NCI-H748 (cell line): ENCODE measurements around the gene SNX21.

Source experiments
- DNase-seq: peaks from one replicate; lab custom pipeline; 2025; ENCODE audit not compliant: unreplicated experiment; lab: John Stamatoyannopoulos, UW

The SNX21 gene

DNA sequence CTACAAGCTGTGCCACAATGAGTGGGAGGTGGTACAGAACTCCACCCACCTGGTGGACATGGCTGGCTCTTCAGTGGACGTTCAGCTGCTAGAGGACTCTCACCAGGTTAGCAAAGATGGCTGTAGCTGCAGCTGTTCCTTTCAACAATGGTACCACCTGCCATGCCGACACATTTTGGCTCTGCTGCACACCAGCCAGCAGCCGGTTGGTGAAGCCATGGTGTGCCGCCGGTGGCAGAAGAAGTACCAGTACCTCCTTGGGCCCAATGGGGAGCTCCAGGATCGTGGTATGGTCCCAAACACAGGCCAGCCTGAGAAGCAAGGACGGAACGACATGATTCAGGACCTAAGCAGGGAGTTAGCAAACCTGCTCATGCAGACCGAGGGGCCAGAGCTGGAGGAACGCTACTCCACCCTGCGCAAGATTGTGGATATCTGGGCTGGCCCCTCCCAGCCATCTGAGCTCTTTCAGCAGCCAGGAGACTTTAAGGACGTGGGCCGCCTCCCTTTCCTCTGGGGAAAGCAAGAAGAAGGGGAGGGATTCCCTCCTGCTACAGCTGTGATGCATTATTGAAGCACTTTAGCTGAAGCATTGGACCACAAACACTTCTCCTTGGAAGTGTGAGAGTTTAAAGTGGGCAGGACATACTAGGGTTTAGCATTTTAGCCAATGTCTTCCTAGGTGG lies 44.6 kb downstream of the SNX21 start:
- DNase-seq, result no peak

DNA sequence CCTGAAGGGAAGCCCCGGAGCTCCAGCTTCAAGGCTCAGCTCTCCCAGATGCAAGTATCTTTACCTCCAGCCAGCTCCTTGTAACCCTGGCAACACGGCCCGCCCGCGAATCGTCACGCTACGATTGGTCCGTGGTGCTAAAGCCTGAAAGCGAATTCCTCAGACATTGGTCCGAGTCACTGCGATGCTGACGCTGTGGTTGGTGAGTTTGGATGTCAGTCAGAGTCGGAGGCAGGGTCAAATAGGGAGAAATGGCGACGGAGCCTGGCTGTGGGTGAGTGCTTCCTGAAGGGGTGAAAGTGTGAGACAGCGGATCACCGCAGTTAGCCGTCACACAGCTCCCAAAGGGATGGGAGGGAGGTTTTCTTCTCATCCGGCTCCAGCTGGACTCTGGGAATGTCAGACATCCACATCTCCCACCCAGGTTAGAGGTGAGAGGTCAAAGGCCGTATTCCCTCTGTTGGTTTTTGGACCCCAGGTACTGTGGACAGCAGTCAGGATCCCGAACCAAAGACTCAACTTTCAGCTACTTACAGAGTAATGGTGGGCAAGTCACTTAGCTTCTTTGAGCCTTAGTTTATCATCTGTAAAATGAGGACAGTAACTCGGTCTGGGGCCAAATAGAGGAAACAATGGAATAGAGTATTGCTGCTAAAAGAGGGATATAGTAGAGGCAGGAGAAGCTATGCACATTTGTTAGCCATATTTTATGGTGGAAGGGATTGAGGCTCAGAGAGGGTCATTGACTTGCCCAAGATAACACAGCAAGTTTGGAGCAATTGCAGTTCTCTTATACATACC lies 47.6 kb downstream of the SNX21 start, which contains the start of gene ZSWIM1:
TSS of gene ZSWIM1 (plus strand) at position 240 of the 801 bp plus-strand sequence. CDS start 1,366 bp downstream, outside the sequence.
- peak; percentile 97 for DNase-seq

DNA sequence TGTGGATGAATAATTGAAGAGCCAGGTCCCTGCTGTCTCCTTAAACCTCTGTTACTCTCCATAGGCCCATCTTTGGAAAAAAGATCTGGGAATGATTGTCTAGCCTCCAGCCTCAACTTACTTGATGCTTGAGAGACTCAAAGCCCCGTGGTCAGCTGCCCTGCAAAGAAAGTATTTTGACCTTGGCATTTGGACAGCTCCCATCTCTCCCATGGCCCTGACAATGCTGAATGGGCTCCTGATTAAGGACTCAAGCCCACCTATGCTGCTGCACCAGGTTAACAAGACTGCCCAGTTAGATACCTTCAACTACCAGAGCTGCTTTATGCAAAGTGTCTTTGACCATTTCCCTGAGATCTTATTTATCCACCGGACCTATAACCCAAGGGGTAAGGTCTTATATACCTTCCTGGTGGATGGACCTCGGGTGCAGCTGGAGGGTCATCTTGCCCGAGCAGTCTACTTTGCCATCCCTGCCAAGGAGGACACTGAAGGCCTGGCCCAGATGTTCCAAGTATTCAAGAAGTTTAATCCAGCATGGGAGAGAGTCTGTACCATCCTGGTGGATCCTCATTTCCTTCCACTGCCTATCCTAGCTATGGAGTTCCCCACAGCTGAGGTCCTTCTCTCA lies 49.0 kb downstream of the SNX21 start:
- no peak for DNase-seq

DNA sequence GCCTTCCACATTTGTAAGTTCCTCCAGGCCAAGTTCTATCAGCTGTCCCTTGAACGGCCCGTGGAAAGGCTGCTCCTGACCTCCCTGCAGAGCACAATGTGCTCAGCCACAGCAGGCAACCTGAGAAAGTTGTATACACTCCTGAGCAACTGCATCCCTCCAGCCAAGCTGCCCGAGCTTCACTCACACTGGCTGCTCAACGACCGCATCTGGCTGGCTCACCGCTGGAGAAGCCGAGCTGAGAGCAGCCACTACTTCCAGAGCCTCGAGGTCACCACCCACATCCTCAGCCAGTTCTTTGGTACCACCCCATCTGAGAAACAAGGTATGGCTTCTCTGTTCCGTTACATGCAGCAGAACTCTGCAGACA lies 49.5 kb downstream of the SNX21 start:
- no peak for DNase-seq

DNA sequence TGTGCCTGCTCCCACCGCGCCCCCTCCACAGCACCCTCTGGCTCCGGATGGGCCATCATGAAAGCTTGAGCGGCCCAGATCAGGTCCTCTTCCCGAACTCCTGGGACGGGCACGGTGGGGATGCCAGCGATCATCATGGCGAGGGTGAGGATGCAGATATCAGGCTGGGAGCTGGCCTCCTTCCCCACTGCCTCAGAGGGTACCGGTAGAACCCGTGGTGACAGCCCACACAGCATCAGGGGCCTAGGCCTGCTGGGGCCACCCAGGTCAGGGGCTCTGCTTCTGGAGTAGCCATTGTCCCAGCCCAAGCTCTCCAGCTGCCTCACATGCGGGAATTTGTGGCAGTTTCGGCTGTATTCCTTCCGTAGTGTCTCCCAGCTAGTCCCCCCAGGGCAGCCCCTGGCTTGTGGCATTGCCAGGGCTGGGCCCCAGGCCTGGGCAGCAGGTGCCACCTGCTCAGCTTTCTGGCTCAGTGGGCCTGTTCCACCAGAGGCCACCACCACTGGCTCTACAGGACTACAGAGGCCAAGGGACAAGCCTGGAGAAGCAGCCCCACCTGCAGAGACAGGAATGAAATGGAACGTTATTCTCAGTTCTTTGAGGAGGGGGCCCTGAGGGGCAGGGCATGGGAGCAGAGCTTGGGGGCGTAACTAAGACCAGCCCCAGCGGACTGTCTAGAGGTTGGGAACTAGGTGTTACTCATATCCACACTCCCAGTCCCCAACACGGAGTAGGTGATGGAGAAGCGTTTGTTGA lies 53.2 kb downstream of the SNX21 start:
- DNase-seq, result no peak

DNA sequence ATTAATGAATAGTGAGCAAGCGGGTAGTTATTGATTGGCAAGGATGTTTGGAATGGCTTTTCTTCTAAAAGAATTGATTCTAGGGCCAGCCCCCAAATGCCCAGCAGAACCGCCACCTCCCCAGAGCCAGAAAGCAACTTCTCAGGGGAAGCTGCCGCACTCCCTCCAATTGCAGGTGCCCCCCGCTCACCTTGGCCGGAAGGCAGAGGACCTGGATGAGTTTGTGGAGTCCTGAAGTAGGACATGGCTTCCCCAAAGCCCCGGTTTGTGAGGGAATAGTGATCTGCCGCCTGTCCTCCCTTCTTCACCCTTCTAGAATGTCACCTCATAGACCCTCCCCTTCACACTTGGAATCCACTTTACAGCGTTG lies 53.7 kb downstream of the SNX21 start, which contains the start of gene SPATA25:
TSS of gene SPATA25 (minus strand) at position 277 of the 370 bp plus-strand sequence. CDS start at position 245, 32 bp downstream.
- no peak for DNase-seq

DNA sequence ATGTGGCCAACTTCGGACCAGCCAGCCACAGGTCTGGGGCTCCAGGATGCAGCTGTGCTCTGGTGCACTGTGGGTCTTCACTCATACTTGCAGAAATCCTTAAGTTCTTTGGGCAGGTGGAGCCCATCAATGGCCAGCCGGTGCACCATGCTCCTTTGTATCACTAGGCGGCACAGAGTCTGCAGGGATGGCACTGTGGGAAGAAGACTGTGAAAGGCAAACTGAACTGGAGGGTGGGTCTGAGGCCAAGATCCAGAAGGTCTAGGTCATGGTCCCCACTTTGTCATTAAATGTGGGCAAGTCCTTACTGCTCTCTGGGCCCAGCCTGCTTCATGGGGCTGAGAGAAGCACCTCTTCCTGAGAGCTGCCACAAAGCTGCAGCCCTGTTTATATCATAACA lies 55.1 kb downstream of the SNX21 start:
- DNase-seq, result no peak

DNA sequence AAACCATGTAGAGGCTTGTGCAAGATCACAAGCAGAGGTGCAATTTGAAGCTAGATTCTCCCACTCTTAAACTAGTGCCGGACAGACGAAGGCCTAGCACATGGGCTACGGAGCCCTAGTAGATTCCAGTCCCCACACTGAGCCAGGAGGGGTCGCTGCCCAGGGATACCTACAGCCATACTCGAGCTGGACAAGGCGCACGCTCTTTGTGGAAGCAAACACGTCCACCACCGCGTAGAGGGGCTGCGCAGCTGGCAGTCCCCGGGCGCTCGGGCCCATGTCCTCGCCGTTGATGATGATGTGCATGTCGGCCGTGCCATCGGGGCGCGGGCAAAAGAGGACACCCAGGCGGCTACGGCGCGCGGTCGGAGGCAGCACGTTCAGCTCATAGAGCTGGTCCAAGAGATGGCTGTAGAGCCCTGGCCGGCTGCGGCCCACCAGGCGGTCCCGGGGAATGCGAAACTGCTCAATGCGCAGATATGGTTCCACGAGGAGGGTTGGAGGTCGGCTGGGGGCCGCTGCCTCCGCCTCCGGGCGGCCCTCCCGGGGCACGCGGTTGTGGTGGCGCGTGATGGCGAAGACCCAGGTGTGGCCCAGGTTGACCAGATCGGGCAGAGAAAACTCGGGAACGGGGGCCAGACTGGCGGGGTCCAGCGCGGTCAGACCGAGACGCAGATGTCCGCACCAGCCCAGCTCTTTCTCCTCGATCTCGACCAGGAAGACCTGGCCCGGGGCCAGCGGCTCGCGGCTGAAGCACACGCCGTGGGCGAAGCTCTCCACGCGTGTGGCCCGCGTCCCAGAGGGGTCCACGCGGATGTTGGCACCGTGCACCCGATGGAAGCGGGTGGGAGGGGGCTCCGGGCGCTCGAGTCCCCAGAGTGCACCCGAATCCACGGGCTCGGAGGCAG lies 56.7 kb downstream of the SNX21 start:
- peak; percentile 80 for DNase-seq

DNA sequence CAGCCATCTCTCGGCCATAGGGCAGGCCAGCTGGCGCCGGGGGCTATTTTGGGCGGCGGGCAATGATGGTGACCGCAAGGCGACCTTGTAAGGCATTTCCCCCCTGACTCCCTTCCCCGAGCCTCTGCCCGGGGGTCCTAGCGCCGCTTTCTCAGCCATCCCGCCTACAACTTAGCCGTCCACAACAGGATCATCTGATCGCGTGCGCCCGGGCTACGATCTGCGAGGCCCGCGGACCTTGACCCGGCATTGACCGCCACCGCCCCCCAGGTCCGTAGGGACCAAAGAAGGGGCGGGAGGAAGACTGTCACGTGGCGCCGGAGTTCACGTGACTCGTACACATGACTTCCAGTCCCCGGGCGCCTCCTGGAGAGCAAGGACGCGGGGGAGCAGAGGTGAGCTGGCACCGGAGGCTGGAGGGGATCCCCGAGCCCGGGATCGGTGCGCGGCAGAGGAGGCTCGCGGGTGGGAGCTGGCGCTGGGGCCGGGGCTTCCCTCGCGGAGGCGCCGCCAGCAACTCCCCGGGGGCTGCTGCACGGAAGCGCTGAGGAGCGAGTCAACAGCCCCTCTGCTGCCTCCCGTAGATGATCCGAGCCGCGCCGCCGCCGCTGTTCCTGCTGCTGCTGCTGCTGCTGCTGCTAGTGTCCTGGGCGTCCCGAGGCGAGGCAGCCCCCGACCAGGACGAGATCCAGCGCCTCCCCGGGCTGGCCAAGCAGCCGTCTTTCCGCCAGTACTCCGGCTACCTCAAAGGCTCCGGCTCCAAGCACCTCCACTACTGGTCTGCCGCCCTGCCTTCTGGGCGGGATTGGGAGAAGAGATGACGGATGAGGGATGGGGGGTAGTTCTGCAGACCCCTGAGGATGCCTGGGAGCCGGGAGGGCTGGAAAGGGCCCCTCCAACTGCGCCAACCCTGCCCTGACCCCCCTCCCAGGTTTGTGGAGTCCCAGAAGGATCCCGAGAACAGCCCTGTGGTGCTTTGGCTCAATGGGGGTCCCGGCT lies 57.7 kb downstream of the SNX21 start, which contains the start of the genes CTSA and NEURL2:
TSS of gene CTSA (plus strand) at position 351 of the 999 bp plus-strand sequence. CDS start at position 585, 234 bp downstream.
TSS of gene NEURL2 (minus strand) at position 224 of the 999 bp plus-strand sequence. CDS start at position 7, 217 bp downstream.
- peak; percentile 81 for DNase-seq

DNA sequence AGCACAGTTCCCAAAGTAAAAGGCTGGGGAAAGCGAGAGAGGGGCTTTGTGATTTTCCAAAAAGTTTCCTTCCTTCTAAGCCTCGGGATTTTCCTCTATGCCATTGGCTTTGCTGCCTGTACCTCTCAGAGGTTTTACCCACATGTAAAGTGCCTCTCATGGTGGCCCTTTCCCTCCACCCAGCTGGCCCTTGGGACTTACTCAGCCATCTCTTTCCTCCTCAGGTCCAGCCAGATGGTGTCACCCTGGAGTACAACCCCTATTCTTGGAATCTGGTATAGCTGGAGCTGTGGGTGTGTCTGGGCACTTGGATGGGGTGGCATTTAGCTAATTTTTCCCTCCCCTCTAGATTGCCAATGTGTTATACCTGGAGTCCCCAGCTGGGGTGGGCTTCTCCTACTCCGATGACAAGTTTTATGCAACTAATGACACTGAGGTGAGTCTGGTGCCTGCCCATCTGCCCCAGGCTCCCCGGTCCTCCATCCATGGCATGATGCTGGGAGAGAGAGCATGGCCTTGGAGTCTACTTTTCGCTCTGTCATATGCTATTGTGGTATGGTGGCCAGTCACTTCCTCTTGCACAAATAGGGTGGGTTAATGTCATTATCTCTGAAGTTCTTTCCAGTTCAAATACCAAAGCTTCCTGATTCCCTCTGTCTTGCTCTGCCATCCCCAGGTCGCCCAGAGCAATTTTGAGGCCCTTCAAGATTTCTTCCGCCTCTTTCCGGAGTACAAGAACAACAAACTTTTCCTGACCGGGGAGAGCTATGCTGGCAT lies 58.6 kb downstream of the SNX21 start:
- no peak for DNase-seq
